GM21619 (cell line): Measurements from ENCODE around the gene HEY2.

Experiments used
- ATAC-seq: cut with Tn5 transposase; IDR thresholded peaks from one replicate; pipeline ENCODE4 v1.9.1; 2021; ENCODE audit not compliant: unreplicated experiment

Gene HEY2

DNA sequence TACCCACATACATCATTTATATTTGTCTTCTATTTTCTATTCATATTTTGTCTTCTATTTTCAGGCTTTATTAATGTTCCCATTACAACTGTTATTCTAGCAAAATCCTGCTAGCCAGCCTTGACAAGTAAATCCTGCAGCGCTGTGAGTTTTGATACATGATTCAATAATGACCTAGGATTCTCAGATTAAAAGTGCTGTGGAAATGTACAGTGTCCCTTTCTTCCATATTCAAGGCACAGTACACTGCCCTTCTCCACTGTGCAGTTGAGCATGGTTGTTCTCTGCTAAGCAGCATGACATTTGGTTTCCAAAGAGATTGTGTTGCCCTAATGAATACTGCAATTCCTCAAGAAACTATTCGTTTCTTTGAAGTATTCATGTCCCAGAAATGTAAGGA, 5.8 kb upstream of the HEY2 start:
- no peak for ATAC-seq

GRCh38 chr6:125745281-125746018, 4.0 kb upstream of the HEY2 start:
- ATAC-seq: no peak

DNA sequence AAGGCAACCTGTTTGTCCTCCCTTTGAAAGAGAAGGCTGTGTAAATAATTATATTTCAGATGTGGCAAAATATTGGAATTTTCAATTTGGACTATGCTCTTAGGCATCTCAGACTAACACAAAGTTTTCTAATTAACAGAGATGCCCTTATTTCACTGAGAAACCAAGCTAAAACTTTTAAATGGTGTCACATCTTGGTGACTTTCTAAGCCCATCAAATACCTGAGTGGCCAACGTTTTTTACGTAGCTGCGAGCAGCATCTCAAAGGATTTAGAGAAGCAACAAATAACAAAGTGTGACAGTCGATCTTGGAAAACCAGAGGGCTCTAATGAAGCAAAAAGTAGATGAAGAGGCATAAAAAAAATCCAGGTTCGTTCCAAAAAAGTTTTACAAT, 3.4 kb upstream of the HEY2 start:
- ATAC-seq: no peak

DNA sequence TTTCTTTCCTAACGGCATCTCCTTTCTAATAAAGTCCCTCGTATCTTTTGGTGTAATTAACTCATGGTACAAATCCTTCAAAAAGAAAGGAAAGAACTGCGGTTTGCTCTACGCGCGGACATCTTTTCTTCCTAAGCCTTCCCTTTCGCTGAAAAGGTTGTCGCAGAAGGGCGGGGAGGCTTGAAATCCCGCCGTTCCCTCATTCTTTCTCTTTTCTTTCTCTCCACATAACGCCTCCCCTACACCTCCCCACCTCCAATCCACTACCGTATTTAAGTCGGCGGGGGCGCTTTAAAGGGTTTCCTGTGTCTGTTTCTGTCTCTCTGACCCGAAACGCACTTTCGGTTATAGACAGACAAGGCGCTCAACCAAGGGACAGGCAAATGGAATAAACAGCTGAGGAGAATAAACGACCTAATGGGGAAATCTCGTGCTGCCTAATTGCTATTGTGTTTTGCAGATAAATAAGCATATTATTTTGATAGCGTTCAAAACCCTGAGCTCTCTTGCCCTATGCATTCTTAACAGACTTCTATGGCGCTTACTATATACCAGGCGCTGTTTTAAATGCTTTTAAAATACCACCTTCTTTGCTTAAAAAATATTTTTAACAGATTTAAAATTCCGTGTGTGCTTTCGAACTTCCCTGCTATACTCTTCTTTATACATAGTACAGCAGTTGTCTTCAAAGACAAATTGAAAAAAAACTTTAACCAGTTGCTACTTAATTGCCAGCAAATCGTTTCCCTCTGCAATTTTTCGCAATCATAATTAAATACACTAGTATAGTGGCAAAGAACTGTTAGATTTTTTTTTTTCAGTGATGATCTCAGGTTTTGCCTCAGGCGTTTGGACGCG, 2.5 kb upstream of the HEY2 start:
- ATAC-seq: peak; percentile 57

DNA sequence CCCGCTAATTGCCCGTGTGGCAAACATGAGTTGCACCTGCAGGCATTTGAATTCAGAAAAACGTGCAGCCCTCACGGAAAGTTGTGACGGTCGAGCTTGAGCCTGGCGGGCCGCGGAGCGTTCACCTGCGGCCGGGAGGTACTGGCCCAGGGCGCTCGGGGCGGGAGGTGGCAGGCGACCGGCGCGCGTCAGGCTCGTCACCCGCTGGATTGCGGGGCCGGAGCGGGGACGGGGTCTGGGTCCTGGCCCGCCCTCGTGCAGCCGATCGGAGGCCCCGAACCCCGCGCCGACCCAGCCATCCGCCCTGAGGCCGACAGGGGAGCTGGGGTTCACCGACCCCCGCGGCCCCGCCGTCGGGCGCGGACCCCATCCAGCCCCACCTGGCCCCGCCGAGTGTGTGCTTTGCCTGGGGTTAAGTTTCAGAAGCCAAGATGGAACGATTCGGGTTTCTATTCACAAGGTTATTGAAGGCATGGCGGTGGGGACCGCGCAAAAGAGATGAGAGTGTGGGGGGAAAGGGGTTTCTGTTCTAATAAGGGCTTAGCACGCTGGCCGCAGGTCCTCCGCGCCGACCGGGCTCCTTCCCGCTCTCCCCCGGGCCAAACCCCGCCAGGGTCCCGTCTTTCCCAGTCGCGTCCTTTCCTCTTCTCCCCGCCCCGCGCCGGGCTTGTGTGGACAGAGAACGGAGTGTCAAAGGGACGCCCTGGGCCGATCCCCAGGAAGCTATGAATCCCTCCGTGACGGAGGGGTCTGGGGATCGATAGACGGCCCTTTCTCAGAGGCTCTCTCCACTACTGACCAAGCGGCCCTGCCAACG, 1.6 kb upstream of the HEY2 start:
- no peak for ATAC-seq

DNA sequence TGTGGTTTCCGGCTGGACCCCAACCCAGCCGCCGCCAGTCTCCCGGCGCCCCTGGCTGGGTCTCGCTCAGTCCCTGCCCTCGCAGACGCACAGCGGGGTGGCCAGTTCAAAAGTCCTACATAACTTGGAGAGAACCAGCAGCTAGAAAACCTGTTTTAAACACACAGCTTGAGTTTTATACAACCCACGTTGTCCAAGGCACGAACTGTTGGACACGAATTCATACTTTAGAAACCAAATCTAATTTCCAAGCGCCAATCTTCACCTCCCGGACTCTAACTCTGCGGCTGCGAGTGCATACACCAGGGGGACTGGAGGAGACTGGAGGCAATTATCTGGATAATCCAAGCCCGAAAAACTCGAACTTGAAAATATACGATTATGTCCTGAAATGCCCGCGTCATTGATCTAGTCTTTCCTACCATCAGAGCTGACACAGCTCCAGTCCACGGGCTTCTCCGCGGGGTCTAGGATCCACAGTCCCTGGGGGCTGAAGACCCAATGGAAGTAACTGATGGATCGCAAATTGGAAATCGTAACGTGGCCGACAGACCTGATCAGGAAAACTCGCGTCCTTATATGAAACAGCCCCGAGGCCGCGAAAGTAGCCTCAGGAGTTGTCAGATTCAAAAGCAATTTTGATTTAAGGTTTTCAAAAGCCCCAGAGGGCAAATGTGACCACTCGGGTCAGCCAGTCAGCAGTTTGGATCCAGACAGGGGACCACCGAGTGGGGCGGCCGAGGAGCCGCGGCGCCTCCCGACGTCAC, 843 bp upstream of the HEY2 start:
- no peak for ATAC-seq

- no peak for ATAC-seq
These were observed 646 bp downstream of the HEY2 start for GRCh38 chr6:125749865-125750691.

DNA sequence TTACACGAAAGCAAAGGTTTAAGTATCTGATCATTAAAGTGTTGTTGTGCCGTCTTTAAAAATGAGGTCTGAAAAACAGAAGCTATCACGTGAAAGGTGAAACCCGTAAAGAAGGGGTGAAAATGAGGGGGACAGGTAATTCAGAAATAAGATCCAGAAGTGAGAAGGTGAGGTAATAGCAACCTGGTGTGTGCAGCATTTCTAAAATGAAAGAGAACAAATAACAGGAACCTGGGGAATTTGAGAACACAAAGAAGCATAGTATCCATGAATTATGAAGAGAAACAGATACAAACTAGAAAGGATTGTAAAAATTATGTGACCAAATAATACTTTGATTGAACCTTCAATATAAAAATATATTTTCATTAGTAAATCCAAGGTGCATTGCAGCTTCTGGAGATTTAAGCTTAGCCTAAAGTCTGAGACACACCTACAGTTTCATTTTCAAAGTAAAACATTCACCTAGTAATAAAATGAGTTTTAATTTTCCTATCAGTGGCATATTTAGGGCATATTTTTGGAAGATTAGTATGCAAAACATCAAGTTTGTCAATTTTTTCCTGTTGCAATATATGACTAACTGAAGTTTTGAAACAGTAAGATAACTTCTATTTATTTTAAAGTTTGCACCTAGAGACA, 1.4 kb downstream of the HEY2 start:
- ATAC-seq: no peak

DNA sequence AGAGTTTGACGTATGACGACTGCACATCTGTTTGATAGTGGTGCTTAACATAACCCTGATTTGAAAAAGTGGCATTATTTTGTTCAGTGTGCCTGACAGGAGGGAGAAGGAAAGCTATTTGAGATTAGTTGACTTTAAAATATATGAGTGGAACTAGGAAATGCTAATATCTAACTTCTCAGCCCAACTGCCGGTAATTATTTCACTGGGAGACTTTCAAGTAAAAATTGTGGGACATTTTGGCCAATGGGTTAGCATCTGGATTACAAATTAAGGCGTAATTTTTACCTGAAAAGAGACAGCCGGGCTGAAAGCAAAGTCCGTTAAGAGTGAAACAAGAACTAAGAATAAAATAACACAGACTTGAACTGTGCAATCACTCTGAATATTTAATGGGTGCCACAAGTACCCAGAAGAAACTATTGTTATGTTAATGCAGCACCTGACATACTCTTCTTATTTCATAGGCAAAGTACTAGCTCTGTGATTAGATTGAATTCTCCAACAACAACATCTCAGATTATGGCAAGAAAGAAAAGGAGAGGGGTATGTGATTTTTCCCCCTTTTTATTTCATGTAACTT, 2.0 kb downstream of the HEY2 start:
- no peak for ATAC-seq

- ATAC-seq: no peak
These were observed 3.3 kb downstream of the HEY2 start for GRCh38 chr6:125752773-125753172.

GRCh38 chr6:125753218-125753936, 3.9 kb downstream of the HEY2 start:
- no peak for ATAC-seq

DNA sequence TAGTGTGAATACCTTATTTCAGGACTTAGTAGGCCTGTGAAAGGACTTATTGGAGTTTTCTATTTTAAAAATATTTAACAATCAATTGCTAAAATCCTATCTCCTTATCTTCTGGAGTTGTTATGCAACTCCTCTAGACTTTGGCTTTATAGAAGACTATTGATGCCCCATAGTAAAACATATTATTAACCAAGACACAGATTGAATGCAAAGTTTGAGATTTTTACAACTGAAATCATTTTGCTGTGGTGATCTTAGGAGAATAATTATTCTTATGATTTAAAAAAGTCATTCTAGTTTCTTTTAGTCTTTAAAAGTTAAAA, 4.5 kb downstream of the HEY2 start:
- ATAC-seq: no peak

DNA sequence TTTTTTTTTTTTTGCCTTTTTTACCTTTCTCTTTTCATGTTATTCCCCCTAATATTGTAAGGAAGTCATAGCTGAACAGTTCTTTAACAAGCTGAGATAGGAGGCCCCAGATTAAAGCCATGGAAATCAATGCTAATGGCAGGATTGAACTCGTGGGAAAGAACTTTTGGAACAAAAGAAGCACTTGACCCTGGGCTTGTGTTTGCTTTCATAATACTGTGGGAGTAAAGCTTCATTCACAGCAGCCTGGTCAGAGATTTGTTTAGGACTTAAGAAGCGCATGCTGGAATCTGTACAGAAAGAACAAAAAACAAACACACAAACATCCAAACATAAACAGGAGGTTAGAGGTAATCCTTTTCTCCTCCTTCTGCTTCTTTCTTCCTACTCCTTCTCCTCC, 5.1 kb downstream of the HEY2 start:
- no peak for ATAC-seq

GRCh38 chr6:125759184-125759902, 9.9 kb downstream of the HEY2 start:
- ATAC-seq: no peak

- no peak for ATAC-seq
These were observed 10.6 kb downstream of the HEY2 start for GRCh38 chr6:125759959-125760457.

DNA sequence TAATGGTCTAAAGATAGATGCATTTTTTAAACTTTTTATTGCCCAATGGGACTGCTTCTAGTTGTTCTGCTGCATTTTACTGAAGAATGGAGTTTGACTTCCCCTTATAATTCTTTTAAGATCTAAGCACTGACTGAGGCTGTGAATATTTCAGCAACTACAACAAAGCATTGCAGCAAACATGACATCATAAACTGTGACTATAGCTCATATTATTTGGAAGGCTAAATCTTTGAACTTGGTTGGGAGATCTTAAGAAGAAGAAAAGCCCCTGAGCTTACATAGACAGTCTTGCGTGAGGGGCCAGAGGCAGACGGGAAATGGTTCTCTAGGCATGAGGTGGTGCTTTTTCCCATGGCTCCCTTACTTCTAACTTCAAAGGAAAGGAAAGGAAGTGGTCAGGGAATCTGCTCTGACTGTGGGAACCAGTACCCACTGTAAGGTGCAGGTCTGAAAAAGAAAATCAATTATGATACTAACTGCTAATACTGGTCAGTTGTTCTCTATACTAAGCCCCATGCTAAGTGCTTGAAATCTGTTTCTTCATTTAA, 14.8 kb downstream of the HEY2 start:
- no peak for ATAC-seq

- ATAC-seq: no peak
These were observed 16.5 kb downstream of the HEY2 start for GRCh38 chr6:125765944-125766343.
